HG02588 (cell line): ENCODE results near the gene OPN1LW.
"Not testable (repeated sequence)": the region's sequence is repeated elsewhere in the genome, so short reads cannot be mapped to it uniquely, and the experiment has no call there.

Source experiments
- ATAC-seq: cut with Tn5 transposase; IDR thresholded peaks from one replicate; pipeline ENCODE4 v1.9.1; 2021; ENCODE audit warnings: mild to moderate bottlenecking, moderate library complexity; ENCODE audit not compliant: unreplicated experiment

The OPN1LW gene

DNA sequence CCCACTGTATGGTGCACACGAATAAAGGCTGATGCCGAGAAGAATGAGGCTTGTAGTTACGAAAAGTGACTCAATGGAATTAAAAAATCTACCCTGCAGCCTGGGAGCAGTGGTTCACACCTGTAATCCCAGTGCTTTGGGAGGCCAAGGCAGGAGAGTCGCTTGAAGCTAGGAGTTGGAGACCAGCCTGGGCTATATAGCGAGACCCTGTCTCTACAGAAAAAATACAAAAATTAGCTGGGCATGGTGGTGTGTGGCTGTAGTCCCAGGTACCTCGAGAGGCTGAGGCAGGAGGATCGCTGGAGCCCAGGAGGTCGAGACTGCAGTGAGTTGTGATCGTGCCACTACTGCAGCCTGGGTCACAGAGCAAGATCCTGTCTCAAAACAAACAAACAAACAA lies 11.7 kb upstream of the OPN1LW start:
- no peak for ATAC-seq

DNA sequence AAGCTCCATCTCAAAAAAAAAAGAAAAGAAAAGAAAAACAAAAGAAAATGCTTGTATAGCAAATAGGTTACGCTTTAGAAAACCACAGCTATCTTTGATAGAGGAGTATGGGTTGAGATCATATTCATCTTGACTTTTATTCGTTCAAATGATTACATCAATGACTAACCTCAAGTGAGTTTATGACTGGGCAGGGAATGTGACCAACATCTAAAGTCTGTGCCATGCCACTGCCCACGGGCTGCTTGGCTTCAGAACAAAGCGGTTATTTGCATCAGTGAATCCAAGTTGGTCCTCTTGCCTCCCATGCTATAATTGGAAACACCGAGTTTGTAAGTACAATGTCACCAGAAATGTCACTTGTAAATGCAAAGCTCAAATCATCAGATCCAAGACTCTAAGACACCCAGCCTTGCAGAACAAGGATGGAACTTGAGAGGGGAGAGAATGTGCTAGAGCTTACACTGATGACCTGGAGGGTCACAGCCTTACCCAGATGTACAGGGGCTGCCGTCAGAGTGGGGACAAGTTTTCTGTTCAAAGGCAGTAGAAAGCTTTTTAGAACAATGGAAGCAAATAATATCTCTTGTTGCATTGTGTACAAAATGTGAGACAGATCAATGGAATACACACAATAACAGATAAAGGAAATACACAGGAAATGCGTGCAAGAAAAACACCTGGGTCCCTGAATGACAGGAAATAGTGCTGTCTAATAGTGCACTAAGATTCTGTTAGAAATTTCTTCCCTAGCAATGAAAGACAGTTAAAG lies 8.4 kb upstream of the OPN1LW start:
- ATAC-seq: no peak

GRCh38 chrX:154136627-154137161 lies 7.3 kb upstream of the OPN1LW start:
- no peak for ATAC-seq

GRCh38 chrX:154138857-154139256 lies 5.2 kb upstream of the OPN1LW start:
- ATAC-seq: no peak

- no peak for ATAC-seq
Observed at GRCh38 chrX:154140206-154140605, 3.8 kb upstream of the OPN1LW start.

GRCh38 chrX:154140742-154141141 lies 3.3 kb upstream of the OPN1LW start:
- ATAC-seq: no peak

- no peak for ATAC-seq
Observed at GRCh38 chrX:154142386-154142785, 1.7 kb upstream of the OPN1LW start.

GRCh38 chrX:154142950-154143745 lies 895 bp upstream of the OPN1LW start:
- no peak for ATAC-seq

DNA sequence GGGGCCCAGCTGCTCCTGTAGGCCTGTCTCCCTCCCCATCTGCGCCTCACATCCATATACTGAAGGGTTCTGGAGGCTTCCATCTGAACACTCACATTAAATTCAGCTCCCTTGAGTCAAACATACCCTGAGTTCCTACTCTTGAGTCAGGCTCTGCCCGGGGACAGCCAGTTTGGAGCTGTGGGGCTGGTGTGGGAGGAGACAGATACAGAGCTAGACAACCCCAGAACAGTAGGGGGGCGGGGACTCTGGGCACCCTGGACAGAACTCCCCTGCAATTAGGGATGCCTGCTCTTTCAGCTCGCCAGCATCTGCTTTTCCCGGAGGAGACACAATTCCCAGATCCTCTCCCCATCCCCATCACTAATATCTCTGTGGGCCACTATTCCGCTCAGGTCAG lies 7.0 kb downstream of the OPN1LW start:
- ATAC-seq: not testable (repeated sequence)

DNA sequence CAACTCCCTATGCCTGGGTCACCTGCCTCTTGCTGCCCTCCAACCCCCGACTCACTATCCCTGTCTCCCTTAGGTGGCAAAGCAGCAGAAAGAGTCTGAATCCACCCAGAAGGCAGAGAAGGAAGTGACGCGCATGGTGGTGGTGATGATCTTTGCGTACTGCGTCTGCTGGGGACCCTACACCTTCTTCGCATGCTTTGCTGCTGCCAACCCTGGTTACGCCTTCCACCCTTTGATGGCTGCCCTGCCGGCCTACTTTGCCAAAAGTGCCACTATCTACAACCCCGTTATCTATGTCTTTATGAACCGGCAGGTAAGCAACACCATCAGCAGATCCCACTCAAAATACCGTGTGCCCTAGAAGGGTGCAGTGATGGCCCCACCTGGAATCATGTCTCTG lies 12.2 kb downstream of the OPN1LW start:
- ATAC-seq: not testable (repeated sequence)

DNA sequence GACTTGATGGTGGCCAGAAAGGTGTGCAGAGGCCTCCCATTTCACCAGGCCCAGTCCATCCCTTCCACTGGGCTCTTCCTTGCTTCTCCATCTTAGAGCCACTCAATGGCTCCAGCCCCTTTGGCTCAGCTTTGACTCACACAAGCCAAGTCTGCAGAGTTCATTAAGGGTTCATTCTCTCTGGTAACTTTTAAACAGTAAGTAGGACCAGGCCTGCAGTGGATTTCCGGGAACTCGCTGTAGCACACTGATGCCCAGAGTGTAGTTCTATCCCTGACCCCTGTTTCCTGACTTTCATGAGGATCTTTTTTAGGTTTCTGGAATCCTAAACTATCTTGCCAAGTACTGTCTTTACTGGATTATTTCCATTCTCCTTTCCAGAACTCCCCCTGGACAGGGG lies 13.2 kb downstream of the OPN1LW start:
- ATAC-seq: not testable (repeated sequence)

- not testable (repeated sequence) for ATAC-seq
Observed at GRCh38 chrX:154159345-154159744, 15.3 kb downstream of the OPN1LW start.

GRCh38 chrX:154164902-154165301 lies 20.9 kb downstream of the OPN1LW start:
- ATAC-seq: not testable (repeated sequence)

DNA sequence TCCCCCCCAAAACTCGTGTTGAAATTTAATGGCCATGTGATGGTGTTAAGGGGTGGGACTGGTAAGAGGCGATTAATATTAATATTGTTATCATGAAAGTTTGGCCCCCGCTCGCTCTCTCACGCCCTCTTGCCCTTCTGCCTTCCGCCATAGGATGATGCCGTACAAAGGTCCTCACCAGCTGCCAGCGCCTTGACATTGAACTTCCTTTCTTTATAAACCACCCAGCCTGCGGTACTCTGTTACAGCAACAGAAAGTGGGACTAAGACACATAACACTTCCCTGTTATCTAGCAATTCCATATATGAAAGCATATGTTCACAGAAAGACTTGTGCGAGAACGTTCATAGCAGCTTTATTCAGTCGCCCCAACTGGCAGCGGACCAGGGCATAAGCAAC lies 24.3 kb downstream of the OPN1LW start:
- ATAC-seq: not testable (repeated sequence)

DNA sequence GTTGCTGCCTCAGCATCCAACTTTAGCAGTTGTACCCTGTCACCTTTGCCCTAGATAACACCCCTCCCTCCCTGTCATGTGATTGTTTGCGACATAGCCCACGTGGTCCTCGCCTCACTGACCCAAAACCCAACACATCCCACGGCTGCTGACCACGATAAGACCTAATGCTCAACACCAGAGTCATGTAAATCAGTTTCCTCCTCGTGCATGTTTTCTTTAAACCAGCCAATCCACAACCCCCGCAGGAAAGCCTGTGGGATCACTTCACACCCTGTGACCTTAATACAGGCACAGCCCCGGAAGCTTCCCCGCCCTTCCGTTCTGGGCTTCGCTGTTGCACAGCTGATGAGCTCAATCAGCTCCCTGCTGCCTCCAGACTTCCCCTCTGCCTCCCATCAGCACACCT lies 28.5 kb downstream of the OPN1LW start:
- peak; percentile 57 for ATAC-seq

GRCh38 chrX:154174356-154174755 lies 30.3 kb downstream of the OPN1LW start:
- not testable (repeated sequence) for ATAC-seq

DNA sequence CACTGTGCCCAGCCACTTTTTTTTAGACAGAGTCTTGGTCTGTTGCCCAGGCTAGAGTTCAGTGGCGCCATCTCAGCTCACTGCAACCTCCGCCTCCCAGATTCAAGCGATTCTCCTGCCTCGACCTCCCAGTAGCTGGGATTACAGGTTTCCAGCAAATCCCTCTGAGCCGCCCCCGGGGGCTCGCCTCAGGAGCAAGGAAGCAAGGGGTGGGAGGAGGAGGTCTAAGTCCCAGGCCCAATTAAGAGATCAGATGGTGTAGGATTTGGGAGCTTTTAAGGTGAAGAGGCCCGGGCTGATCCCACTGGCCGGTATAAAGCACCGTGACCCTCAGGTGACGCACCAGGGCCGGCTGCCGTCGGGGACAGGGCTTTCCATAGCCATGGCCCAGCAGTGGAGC lies 38.3 kb downstream of the OPN1LW start, which contains the start of gene OPN1MW:
TSS of gene OPN1MW (plus strand) at position 301 of the 400 bp plus-strand sequence. CDS start at position 383, 82 bp downstream.
- ATAC-seq: not testable (repeated sequence)

DNA sequence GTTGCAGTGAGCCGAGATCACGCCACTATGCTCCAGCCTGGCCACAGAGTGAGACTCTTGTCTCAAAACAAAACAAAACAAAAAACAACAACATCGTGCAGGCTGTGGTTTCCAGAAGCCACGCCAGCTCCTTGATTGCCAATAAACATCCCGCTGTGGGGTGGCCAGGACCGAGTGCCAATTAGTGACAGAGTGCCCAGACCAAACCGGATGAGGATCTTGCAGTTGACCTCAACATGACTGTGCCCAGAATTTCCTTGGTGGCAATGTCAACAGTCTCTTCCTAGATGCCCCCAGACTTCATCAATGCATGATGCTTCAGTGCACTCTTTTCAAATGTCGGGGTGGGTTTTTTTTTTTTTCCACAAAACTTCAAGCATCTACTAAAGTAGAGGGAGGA lies 39.8 kb downstream of the OPN1LW start:
- ATAC-seq: not testable (repeated sequence)

DNA sequence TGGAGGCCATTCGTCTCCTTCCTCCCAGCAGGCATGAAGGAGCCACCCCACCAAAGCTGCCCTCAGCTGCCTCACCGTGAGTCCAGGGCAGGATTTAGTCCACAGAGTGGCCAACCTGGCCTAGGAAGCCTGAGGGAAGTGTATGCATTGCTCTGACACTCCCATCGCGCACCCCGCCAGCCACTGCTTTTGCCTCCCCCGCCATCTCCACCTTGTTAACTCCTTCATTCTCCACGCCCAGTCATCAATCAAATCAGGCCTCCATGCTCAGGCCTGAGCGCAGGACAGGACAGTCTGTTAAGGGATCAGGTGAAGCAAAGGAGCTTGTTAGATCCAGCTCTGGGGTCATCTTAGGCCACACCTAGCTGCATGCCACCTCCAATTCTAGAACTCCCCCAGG lies 48.8 kb downstream of the OPN1LW start:
- ATAC-seq: not testable (repeated sequence)

DNA sequence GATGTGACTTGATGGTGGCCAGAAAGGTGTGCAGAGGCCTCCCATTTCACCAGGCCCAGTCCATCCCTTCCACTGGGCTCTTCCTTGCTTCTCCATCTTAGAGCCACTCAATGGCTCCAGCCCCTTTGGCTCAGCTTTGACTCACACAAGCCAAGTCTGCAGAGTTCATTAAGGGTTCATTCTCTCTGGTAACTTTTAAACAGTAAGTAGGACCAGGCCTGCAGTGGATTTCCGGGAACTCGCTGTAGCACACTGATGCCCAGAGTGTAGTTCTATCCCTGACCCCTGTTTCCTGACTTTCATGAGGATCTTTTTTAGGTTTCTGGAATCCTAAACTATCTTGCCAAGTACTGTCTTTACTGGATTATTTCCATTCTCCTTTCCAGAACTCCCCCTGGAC lies 50.3 kb downstream of the OPN1LW start:
- not testable (repeated sequence) for ATAC-seq

DNA sequence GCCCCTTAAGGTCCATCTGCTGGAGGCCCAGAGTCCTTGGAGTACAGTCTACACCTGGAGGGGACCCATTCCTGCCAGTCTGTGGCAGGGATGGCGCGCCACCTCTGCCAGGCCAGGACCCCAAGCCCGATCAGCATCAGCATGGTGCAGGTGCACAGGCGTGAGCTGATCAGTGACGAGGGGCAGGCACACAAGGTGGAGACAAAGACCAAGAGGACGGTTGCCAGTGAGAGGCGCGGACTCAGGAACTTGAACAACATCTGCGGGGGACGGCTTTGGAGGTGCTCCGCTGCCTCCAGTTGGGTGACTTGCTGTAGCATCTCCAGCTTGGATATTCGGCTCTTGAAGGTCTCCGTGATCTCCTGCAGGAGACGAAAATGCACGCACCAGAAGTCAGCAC lies 52.4 kb downstream of the OPN1LW start:
- ATAC-seq: not testable (repeated sequence)
